Measurements from ENCODE around the gene UBAP2L.

UBAP2L gene, protein sequence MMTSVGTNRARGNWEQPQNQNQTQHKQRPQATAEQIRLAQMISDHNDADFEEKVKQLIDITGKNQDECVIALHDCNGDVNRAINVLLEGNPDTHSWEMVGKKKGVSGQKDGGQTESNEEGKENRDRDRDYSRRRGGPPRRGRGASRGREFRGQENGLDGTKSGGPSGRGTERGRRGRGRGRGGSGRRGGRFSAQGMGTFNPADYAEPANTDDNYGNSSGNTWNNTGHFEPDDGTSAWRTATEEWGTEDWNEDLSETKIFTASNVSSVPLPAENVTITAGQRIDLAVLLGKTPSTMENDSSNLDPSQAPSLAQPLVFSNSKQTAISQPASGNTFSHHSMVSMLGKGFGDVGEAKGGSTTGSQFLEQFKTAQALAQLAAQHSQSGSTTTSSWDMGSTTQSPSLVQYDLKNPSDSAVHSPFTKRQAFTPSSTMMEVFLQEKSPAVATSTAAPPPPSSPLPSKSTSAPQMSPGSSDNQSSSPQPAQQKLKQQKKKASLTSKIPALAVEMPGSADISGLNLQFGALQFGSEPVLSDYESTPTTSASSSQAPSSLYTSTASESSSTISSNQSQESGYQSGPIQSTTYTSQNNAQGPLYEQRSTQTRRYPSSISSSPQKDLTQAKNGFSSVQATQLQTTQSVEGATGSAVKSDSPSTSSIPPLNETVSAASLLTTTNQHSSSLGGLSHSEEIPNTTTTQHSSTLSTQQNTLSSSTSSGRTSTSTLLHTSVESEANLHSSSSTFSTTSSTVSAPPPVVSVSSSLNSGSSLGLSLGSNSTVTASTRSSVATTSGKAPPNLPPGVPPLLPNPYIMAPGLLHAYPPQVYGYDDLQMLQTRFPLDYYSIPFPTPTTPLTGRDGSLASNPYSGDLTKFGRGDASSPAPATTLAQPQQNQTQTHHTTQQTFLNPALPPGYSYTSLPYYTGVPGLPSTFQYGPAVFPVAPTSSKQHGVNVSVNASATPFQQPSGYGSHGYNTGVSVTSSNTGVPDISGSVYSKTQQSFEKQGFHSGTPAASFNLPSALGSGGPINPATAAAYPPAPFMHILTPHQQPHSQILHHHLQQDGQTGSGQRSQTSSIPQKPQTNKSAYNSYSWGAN

DNA sequence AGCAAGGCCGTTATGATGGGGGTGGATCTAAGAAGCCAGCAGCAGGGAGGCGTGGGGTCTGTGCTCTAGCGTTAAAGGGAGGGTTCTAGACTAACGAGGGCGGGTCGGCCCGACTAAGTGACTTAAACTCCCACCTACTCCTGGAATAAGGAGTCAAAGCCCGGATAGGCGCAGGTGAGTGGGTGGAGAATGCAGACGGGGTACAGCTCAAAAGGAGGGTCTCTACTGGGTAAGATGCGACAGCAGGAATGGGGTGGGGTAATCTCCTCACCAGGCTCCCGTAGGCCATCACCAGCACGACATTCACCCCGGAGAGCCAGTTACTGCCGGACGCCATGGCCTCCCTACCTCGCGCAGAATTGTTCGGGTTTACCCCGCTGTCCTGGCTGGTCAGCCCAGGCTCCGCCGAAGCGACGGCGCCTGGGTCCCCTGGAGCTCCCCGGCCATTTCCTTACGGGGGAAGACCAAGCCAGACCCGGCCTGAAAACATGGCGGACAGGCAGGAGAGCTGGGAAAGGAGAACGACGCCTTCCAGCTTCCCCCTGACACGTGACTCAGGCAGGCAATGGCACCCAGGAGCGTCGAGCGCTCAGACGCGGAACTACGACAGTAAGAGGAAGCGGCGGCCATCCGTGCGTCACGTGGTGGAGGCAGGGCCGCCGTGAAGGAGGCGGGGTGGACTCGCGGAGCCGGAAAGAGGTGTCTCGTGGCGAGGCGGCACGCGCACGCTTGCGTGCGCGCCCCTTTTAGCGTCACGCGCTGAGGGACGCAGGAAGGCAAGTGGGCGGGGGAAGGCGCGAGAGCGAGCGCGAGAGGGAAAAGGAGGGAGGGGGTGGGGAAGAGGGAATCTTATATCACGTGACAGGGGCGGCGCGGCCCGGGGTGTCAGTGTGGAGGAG is at the start of gene UBAP2L:
UBAP2L (plus strand) TSS at position 885 of the 899 bp plus-strand sequence. CDS start 4,169 bp downstream, outside the sequence.
- peak; percentile 100 for DNase-seq

- DNase-seq, result no peak
Observed at GRCh38 chr1:154171223-154171583, 49.6 kb upstream of the UBAP2L start.

DNA sequence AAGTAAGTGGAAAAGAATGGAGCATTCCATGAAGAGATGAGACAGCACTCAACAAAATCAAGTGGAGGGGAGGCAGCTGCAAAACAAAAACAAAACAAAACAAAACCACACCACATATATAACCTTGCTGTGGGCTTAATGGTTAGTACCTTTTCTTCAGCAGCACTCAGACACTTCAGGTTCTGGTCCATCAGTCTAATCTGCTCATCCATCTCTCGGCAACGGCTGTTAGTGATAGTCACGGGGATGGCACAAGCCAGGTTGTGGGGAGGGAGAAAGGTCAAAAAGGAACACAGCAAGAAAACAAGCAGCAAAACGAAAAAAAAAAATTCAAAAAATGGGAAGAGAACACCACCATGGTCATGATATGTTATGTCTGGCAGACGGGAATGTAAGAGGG is 48.9 kb upstream of the UBAP2L start:
- DNase-seq, result no peak

GRCh38 chr1:154174654-154175053 is 46.1 kb upstream of the UBAP2L start:
- no peak for DNase-seq

DNA sequence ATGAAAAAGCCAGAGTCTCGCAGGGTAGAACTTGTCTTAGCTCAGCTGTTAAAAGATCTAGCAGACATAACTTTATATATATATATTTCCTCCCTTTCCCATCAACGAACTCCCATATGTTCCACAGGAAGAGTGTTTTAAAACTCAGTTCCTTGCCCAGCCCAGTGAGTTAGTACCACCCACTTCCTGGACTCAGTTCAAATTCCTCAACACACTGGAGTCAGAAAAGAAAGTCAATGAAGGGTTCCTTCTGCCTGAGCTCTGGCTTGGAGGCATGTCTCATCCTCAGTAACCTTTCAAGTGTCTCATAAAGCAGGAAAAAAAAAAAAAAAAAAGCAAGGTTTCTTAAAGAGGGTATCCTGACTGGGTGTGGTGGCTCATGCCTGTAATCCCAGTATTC is 44.4 kb upstream of the UBAP2L start:
- DNase-seq, result peak; percentile 73

- DNase-seq, result no peak
Observed at GRCh38 chr1:154178013-154178412, 42.7 kb upstream of the UBAP2L start.

DNA sequence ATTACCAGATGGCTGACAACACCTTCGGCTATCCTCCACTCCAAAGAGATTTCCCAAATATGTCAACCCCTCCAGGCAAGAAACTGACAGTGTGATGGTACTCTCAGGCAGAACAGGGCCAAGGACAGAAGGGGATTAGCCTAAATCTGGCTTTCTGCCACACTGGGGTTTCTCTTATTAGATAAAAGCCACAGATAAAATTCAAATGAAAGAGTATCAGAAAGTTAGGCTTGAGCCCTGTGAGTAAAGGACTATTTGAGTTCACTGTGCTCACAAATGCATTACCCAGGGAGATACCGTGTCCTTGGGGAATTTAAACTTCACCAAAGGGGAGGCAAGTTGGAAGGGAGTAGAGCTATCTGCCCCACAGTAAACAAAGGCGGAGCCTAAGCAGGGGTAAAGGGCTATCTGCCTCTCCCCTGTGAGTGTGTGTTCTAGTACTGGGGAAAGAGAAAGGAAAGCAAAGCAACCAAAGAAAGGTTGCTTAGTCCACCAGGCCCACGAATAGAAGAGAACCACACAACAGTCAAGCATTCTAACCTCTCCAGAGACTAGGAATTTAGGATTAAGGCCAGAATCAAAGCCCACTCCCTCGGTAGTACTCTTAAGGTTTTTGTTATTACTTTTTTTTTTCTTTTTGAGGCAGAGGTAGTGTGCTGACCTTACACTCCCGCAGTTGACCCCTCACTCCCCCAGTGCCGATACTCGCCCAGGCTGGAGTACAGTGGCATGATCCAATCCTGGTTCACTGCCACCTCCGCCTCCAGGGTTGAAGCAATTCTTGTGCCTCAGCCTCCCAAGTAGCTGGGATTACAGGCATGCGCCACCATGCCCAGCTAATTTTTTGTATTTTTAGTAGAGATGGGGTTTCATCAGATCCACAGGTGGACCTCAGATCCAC is 41.6 kb upstream of the UBAP2L start:
- no peak for DNase-seq

DNA sequence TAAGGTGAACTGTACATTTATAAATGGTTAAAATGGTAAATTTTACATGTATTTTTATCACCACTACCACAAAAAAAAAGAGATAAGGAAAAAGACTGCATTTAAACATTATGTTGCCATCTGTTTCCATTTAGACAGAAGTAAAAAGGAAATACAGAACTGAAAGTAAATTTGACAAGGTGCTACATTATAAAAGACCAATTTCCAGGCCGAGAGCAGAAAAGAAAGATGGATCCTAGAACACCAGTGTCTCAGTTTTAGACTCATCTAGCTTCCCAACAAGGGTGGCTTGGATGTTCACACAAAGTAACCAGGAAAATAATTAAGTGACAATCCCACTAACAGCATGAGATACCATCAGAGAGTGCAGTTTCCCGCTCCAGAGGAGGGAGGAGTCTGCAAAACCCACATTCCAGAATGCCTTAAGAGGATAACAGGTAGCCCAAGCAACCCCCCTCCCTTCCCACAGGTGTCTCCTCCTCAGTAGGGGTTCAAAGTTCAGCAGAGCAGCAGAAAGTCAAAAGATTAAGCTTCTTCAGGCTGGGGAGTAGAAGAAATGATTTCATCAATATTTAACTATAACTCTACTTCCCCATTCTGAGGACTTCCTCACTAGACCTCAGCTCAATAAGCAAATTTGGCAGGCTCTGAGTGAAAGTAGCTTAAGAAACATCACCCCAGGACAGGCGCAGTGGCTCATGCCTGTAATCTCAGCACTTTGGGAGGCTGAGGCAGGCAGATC is 40.6 kb upstream of the UBAP2L start:
- DNase-seq, result no peak

- DNase-seq, result no peak
Observed at GRCh38 chr1:154181944-154182343, 38.8 kb upstream of the UBAP2L start.

DNA sequence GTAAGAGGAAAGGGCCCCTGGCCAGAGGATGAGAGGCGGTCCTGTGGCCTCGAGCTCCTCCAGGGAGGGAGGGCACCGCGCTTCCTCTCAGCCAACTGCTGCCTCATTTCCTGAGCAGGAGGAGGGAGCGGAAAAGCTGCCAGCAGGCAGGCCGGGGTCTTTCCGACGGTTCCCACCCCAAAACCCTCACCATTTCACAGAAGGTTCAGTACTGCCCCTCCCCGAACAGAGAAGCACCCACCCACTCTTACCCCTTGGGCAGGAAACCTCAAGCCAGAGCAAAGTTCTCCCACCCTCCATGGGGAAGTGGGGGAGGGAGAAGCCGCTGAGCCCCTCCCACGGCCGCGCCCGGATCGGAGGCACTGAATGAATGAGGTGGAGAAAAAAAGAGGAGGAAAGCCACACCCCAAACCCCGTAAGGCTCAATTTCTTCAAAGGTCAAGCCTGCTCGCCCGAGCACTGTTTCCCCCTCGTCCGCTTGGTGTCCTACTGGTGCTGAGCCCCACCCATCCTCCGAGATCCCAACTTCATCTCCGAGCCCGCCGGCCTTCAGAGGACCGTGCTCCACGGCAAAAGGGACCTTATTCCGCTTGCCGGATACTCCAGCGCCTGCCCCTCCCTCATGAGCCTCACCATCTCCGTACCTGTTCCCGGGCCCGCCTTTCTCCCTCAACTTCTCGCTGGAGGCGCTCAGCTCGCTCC is 38.3 kb upstream of the UBAP2L start:
- peak; percentile 67 for DNase-seq

DNA sequence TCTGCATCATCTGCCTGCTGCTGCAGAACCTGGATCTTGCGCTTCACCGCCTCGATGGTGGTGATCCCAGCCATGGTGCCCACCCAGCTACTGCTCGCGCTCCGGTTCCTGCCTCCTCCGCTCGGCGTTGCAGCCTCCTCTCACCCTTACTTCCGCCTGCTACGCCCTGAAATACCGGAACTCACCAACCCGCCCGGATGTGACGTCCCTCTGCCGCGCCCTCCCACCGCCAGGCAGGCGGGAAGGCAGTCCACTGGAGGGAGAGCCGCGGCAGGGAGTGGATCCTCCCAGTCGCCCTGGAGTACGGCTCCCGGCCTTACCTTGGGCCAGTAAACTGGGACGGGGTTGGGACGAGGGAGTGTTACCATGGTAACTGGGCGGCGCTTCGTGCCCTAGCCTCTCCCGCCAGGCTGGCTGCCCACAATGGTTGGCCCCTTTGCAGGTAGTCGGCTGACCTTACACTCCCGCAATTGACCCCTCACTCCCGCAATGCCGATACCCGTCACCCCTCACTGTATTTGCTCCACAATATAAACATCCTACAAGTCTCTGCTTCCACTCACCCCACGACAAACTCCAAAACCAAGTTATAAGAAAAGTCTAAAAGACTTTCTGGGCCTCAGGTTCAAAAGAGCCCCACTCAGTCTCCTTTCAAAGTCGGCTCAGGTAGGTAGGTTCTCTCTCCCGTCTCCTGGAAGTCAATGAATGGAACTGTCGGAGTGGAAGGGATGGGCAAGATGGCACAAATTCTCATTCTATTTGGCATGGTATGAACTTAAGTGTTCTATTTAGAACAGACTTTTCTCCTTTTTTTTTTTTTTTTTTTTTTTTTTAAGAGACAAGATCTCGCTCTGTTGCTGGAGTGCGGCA is 37.5 kb upstream of the UBAP2L start:
- peak; percentile 96 for DNase-seq

DNA sequence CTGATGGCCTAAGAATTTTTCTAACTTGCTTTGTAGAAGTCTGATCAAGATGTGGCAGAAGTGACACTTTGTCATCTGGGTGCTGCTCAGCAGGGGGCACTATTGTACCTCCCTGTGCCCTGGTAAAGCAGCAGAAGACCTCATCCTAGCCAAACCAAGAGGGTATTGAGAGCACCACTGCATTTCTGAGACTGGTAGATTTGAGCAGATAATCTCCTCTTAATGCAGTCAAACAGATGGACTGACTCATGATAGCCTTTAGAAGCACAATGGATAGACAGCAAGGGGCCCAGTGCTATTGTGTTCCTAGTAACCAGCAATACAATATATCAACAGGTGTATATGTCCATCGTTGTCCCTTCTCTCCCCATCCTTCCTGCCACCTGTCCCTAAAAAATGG is 34.6 kb upstream of the UBAP2L start:
- no peak for DNase-seq

DNA sequence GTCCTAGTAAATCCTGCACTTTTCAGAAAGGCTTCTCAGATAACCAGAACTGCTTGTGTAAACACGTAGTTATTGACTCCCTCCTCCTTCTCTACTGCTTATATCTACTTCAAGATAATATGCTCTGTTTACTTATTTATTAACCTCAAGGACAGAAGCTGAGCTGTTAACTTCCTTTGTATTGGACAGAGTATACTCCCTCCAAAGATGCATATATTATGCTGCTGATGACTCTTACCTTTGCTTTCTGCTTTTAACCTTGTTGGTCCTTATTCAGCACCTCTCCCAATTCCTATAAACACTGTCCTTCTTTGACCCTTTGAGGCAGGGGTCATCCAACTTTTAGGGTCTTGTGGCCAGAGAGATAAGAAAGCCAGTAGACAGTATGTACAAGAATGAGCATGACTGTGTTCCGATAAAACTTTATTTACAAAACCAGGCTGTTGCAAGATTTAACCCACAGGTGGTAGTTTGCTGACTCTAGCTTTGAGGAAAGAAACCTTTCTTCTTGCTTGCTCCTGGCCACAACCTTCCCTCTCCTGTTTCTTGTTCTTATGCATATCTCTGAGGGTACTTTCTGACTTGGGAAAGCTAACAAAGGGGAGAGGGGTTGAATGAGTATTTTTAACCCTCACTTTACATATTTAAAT is 33.8 kb upstream of the UBAP2L start:
- no peak for DNase-seq

DNA sequence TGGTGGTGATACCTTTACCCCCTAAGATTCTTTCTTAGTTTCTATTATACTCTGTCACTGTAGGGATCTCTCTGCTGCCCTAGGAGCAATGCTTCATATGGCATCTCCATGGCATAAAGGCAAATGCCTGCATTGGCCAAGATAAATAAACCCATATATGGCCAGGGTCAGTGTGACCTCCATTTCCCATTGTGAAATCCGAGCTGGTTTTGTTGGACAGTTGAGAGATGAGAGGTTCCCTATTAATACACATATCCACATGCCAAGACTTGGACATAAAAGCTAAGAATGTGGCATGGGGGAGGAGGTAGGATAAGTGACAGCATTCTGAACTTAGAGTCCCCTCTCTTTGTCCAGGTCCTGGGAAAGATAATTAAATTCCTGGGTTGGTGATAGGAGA is 30.2 kb upstream of the UBAP2L start:
- no peak for DNase-seq

DNA sequence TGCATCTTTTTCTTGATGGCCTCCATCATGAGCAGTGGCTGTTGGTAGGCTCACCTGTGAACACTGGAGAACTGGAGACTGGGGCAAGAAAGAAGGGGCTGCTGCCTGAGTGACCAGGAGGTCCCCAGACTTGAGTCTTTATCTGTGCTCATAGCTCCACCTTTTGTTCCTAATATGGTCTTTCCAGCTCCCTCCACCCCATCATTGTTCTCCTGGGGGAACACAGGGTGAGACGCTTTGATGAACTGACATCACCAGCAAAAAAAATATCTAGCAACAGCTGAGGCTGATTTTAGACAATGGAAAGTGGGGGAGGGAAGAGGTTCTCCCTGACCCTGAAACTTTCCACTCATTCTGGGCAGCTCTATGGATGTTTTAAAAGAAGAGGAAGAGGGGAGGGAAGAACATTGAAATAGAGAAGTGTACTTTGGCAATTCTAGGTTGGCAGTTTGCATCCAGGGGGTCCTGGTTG is 28.7 kb upstream of the UBAP2L start, which contains the start of gene TPM3:
TPM3 (minus strand) TSS at position 111 of the 472 bp plus-strand sequence; CDS start at position 29, 82 bp downstream.
- no peak for DNase-seq

DNA sequence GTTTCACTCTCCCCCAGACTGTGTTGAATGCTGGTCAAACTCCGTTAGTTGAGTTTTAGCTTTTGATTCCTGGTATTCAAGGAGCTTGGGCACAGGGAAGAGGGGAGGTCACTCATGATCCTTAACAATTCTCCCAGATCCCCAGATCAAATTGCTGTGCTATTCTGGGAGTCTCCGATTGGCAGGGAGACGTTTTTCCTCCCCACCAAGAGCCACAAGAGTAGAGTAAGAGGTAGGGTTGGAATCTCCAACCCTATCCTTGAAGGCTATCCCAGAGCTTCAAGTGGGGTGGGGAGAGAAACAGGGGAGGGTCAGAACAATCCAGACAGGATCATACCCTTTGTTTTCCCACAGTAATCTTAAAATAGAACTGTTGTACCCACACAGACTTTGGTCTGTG is 28.3 kb upstream of the UBAP2L start:
- DNase-seq, result no peak

GRCh38 chr1:154193821-154194220 is 26.9 kb upstream of the UBAP2L start:
- DNase-seq, result no peak
